ENCODE results near the gene BARX2. TPM values are rescaled to one million over a fixed set of nuclear protein-coding genes. Genes with fewer than 3 reads are reported as not detected.

BARX2 gene
- total and polyA plus RNA-seq, 2 of the 4 experiments (the other 2 are of a cell fraction), result not detected

- H4K8ac ChIP-seq (ENCODE audit: low read depth in 2 of 2, low read length in 2 of 2), result no peak overlapping the region
- no peaks in the 10 kb centered on the region for H3K36me3 ChIP-seq (ENCODE audit: control insufficient read depth, insufficient read depth, low read length)
- H3K56ac ChIP-seq (ENCODE audit: extremely low read depth, insufficient read depth, low read length), result no peak overlapping the region
- in situ Hi-C loops (cut with MboI; ENCODE audit: low sequenced_read_pairs), result no loop called here
- H2BK20ac ChIP-seq (ENCODE audit: low read depth, low read length), result no peak overlapping the region
- no peaks in the 10 kb centered on the region for H3K27me3 ChIP-seq (ENCODE audit: control insufficient read depth, insufficient read depth, low read length)
- no peak overlapping the region for H3K18ac ChIP-seq (ENCODE audit: low read depth, low read length)
- dilution Hi-C loops (cut with HindIII; ENCODE audit: low sequenced_read_pairs, unreplicated experiment), result no loop called here
- H3K27ac ChIP-seq (ENCODE audit: insufficient read depth, low read length), result no peak overlapping the region
- H4K5ac ChIP-seq (ENCODE audit: low read depth, low read length), result no peak overlapping the region
- WGBS, 2 experiments (ENCODE audit: extremely low coverage in 2 of 2, insufficient read length in 1 of 2), result 81% methylated on average over 3 of the region's 8 CpGs; no CpG with 5 or more reads in 1 of the 2 experiments
- POLR2A ChIA-PET (ENCODE audit: unreplicated experiment), result no interaction called here
- no peak overlapping the region for H2AK9ac ChIP-seq (replicated peaks; ENCODE audit: low read depth, low read length, poor library complexity)
- no peaks in the 10 kb centered on the region for H4K20me1 ChIP-seq (ENCODE audit: insufficient read depth, low read length)
- H4K91ac ChIP-seq (ENCODE audit: insufficient read depth, low read depth, low read length), result no peak overlapping the region
- ATAC-seq (ENCODE audit: low read depth) (no peak), DNase-seq (no peak)
- BruUV-seq (replicated peaks), result no TSS peak
- CTCF ChIA-PET, result no interaction called here
- H3K9me3 ChIP-seq (ENCODE audit: control insufficient read depth, insufficient read depth, low read length), result peaks cover 5% of the 10 kb centered on the region
- H3K9me1 ChIP-seq (ENCODE audit: insufficient read depth, low read length), result no peaks in the 10 kb centered on the region
- H2AFZ ChIP-seq (replicated peaks; ENCODE audit: low read length, poor library complexity), result no peak overlapping the region
- H3K4me3 ChIP-seq (ENCODE audit: insufficient read depth, low read depth, low read length), result no peak overlapping the region
- H3K79me1 ChIP-seq (ENCODE audit: low read depth in 1 of 2, low read length in 2 of 2), result no peaks in the 10 kb centered on the region
- no peak overlapping the region for H3K23ac ChIP-seq (ENCODE audit: low read depth, low read length)
- H3K4me1 ChIP-seq (ENCODE audit: control insufficient read depth, insufficient read depth, low read length), result no peaks in the 10 kb centered on the region
- H3K4me2 ChIP-seq (ENCODE audit: low read depth, low read length), result no peak overlapping the region
- no peak overlapping the region for H2AK5ac ChIP-seq (ENCODE audit: low read depth, low read length)
- no peak overlapping the region for H3K9ac ChIP-seq (ENCODE audit: low read depth, low read length)
- H3K4ac ChIP-seq (ENCODE audit: low read depth, low read length), result no peak overlapping the region
- H2BK5ac ChIP-seq (ENCODE audit: low read depth, low read length, poor library complexity, severe bottlenecking), result no peak overlapping the region
- intact Hi-C loops (cut with micrococcal nuclease), result no loop called here
- no peak overlapping the region for H2BK15ac ChIP-seq (ENCODE audit: low read depth, low read length)
- no peak for TF ChIP-seq CTCF (conservative IDR thresholded peaks at IDR 0.05; ENCODE audit: low read depth, low read length)
- no peak for TF ChIP-seq ELK1 (IDR thresholded peaks at IDR 0.05; ENCODE audit: borderline replicate concordance, low read depth, low read length)
- no peak for TF ChIP-seq CHD1 (IDR thresholded peaks at IDR 0.05; ENCODE audit: low read depth, low read length)
- no peak for TF ChIP-seq BHLHE40 (IDR thresholded peaks at IDR 0.05; ENCODE audit: low read depth, low read length)
- no peak for TF ChIP-seq USF2 (IDR thresholded peaks at IDR 0.05; ENCODE audit: low read depth, low read length)
- TF ChIP-seq RFX5 (IDR thresholded peaks at IDR 0.05; ENCODE audit: low read depth, low read length), result no peak
- no peak for TF ChIP-seq RAD21 (IDR thresholded peaks at IDR 0.05; ENCODE audit: low read length)
- no peak for TF ChIP-seq NFE2L2 (IDR thresholded peaks at IDR 0.05; ENCODE audit: low read depth, low read length)
- no peak for TF ChIP-seq MAFK (IDR thresholded peaks at IDR 0.05; ENCODE audit: low read depth, low read length)
- TF ChIP-seq MAZ (IDR thresholded peaks at IDR 0.05; ENCODE audit: borderline replicate concordance, low read depth, low read length), result no peak
- TF ChIP-seq RCOR1 (IDR thresholded peaks at IDR 0.05; ENCODE audit: insufficient replicate concordance, low read length), result no peak
- no peak overlapping the region for H2BK120ac ChIP-seq (ENCODE audit: low read depth, low read length)
- no peak overlapping the region for H3K14ac ChIP-seq (replicated peaks; ENCODE audit: low read depth, low read length)
Observed at GRCh38 chr11:129493746-129494145, 118.1 kb downstream of the BARX2 start.

Data from IMR-90 (cell line).